ENCODE results near the gene INMT.

Gene INMT

DNA sequence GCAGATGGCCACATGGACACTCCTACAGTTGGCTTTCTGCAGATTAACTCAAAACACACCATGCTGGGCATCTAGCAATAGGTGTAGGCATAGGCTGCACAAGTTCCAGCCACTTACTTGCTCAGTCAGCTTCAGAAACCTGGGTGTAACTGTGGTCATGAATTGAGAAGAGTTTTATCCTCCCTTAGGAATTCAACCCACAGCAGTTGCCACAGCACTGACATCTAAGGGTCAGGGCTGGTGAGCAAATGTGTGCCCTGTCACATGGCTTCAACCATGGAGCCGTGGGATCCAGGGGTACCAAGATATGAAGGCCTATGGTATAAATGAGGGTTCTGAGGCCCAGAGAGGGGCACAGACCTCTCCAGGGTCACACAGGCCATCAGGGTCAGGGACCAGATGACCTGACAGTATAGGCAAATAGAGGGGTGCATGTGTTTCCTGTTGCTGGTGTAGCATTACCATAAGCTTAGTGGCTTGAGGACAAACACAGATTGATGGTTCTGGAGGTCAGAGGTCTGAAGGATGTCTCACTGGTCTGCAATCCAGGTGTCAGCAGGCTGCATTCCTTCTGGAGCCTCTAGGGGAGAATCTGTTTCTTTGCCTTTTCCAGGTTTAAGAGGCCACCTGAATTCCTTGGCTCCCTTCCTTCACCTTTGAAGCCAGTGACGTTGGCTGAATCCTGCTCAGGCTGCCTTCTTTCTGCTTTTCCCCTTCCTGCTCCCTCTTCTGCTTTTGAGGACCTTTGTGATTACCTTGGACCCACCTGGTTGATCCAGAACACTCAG, 43.4 kb downstream of the INMT start:
- H3K27ac ChIP-seq (ENCODE audit: extremely low read depth, low read depth, low read length) = no peak overlapping the region
- H3K36me3 ChIP-seq (ENCODE audit: control insufficient read depth in 2 of 2, insufficient read depth in 1 of 2, low read length in 2 of 2) = peaks cover 3 to 6% of the 10 kb centered on the region in 2 experiments; a peak in 2 of 3 replicates
- TF ChIP-seq ZNF114 (tag by site-specific recombination; IDR thresholded peaks at IDR 0.05) = no peak
- TF ChIP-seq ZNF37A (tag by site-specific recombination; IDR thresholded peaks at IDR 0.05) = no peak
- no peak for TF ChIP-seq ZNF133 (tag by site-specific recombination; IDR thresholded peaks at IDR 0.05)
- TF ChIP-seq, protein P1, sequence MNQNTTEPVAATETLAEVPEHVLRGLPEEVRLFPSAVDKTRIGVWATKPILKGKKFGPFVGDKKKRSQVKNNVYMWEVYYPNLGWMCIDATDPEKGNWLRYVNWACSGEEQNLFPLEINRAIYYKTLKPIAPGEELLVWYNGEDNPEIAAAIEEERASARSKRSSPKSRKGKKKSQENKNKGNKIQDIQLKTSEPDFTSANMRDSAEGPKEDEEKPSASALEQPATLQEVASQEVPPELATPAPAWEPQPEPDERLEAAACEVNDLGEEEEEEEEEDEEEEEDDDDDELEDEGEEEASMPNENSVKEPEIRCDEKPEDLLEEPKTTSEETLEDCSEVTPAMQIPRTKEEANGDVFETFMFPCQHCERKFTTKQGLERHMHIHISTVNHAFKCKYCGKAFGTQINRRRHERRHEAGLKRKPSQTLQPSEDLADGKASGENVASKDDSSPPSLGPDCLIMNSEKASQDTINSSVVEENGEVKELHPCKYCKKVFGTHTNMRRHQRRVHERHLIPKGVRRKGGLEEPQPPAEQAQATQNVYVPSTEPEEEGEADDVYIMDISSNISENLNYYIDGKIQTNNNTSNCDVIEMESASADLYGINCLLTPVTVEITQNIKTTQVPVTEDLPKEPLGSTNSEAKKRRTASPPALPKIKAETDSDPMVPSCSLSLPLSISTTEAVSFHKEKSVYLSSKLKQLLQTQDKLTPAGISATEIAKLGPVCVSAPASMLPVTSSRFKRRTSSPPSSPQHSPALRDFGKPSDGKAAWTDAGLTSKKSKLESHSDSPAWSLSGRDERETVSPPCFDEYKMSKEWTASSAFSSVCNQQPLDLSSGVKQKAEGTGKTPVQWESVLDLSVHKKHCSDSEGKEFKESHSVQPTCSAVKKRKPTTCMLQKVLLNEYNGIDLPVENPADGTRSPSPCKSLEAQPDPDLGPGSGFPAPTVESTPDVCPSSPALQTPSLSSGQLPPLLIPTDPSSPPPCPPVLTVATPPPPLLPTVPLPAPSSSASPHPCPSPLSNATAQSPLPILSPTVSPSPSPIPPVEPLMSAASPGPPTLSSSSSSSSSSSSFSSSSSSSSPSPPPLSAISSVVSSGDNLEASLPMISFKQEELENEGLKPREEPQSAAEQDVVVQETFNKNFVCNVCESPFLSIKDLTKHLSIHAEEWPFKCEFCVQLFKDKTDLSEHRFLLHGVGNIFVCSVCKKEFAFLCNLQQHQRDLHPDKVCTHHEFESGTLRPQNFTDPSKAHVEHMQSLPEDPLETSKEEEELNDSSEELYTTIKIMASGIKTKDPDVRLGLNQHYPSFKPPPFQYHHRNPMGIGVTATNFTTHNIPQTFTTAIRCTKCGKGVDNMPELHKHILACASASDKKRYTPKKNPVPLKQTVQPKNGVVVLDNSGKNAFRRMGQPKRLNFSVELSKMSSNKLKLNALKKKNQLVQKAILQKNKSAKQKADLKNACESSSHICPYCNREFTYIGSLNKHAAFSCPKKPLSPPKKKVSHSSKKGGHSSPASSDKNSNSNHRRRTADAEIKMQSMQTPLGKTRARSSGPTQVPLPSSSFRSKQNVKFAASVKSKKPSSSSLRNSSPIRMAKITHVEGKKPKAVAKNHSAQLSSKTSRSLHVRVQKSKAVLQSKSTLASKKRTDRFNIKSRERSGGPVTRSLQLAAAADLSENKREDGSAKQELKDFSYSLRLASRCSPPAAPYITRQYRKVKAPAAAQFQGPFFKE (tag by site-specific recombination; IDR thresholded peaks at IDR 0.05; ENCODE audit: borderline replicate concordance) = no peak
- no peak for TF ChIP-seq ZNF785 (tag by site-specific recombination; IDR thresholded peaks at IDR 0.05)
- TF ChIP-seq, protein P2, sequence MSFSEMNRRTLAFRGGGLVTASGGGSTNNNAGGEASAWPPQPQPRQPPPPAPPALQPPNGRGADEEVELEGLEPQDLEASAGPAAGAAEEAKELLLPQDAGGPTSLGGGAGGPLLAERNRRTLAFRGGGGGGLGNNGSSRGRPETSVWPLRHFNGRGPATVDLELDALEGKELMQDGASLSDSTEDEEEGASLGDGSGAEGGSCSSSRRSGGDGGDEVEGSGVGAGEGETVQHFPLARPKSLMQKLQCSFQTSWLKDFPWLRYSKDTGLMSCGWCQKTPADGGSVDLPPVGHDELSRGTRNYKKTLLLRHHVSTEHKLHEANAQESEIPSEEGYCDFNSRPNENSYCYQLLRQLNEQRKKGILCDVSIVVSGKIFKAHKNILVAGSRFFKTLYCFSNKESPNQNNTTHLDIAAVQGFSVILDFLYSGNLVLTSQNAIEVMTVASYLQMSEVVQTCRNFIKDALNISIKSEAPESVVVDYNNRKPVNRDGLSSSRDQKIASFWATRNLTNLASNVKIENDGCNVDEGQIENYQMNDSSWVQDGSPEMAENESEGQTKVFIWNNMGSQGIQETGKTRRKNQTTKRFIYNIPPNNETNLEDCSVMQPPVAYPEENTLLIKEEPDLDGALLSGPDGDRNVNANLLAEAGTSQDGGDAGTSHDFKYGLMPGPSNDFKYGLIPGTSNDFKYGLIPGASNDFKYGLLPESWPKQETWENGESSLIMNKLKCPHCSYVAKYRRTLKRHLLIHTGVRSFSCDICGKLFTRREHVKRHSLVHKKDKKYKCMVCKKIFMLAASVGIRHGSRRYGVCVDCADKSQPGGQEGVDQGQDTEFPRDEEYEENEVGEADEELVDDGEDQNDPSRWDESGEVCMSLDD (tag by site-specific recombination; IDR thresholded peaks at IDR 0.05) = no peak
- no peak for TF ChIP-seq ZNF223 (tag by site-specific recombination; IDR thresholded peaks at IDR 0.05)
- no peak for TF ChIP-seq ZNF658 (tag by site-specific recombination; IDR thresholded peaks at IDR 0.05)
- H3K9me3 ChIP-seq (ENCODE audit: control insufficient read depth, insufficient read depth, low read depth, low read length) = no peaks in the 10 kb centered on the region
- H3K4me3 ChIP-seq (ENCODE audit: low read depth, low read length) = no peak overlapping the region
- no peaks in the 10 kb centered on the region for H3K4me1 ChIP-seq (ENCODE audit: control insufficient read depth, insufficient read depth, low read length)
- ChIA-PET POLR2A (no interaction called here), CTCF (interaction anchor here (0.6 to 3.2 kb wide), 3 partner anchors 19 to 327 kb away, joined by 3 to 13 read pairs (median 6); no protein-coding TSS in a partner anchor)

GRCh38 chr7:30796105-30796869, 44.4 kb downstream of the INMT start:
- Histone ChIP-seq H3K27ac (ENCODE audit: extremely low read depth, low read depth, low read length) (no peak overlapping the region), H3K4me3 (ENCODE audit: low read depth, low read length) (no peak overlapping the region), H3K9me3 (ENCODE audit: control insufficient read depth, insufficient read depth, low read depth, low read length) (no peaks in the 10 kb centered on the region), H3K36me3 (ENCODE audit: control insufficient read depth in 2 of 2, insufficient read depth in 1 of 2, low read length in 2 of 2) (peaks cover 3% of the 10 kb centered on the region in 2 experiments; a peak in 2 of 3 replicates), H3K4me1 (ENCODE audit: control insufficient read depth, insufficient read depth, low read length) (no peaks in the 10 kb centered on the region)
- ChIA-PET POLR2A (no interaction called here), CTCF (interaction anchor here (0.6 to 3.2 kb wide), 4 partner anchors 20 to 326 kb away, joined by 3 to 13 read pairs (median 4); no protein-coding TSS in a partner anchor)
- TF ChIP-seq HOXC10 (CRISPR knock-in tag; IDR thresholded peaks at IDR 0.05) (no peak), ZSCAN16 (tag by site-specific recombination; IDR thresholded peaks at IDR 0.05) (no peak), ZEB2 (tag by site-specific recombination; IDR thresholded peaks at IDR 0.05) (no peak), ZNF266 (tag by site-specific recombination; IDR thresholded peaks at IDR 0.05; ENCODE audit: low read depth) (no peak), ZBTB48 (tag by site-specific recombination; IDR thresholded peaks at IDR 0.05) (no peak), ZNF792 (tag by site-specific recombination; IDR thresholded peaks at IDR 0.05) (no peak), ZBTB44 (tag by site-specific recombination; IDR thresholded peaks at IDR 0.05) (no peak), MZF1 (tag by site-specific recombination; IDR thresholded peaks at IDR 0.05; ENCODE audit: borderline replicate concordance) (no peak), ZNF660 (tag by site-specific recombination; IDR thresholded peaks at IDR 0.05) (no peak), ZNF155 (tag by site-specific recombination; IDR thresholded peaks at IDR 0.05) (no peak), ZNF791 (tag by site-specific recombination; IDR thresholded peaks at IDR 0.05) (no peak), ZNF473 (tag by site-specific recombination; IDR thresholded peaks at IDR 0.05) (no peak), GLIS2 (tag by site-specific recombination; IDR thresholded peaks at IDR 0.05) (no peak), ZNF19 (tag by site-specific recombination; IDR thresholded peaks at IDR 0.05; ENCODE audit: low read depth) (no peak), ZNF529 (tag by site-specific recombination; IDR thresholded peaks at IDR 0.05; ENCODE audit: insufficient replicate concordance) (no peak), ZNF416 (tag by site-specific recombination; IDR thresholded peaks at IDR 0.05) (no peak), ZNF24 (tag by site-specific recombination; IDR thresholded peaks at IDR 0.05) (no peak)

All from HEK293 (cell line).